HG03139 (cell line): ENCODE results near the gene ISM1.

Experiments
- ATAC-seq: cut with Tn5 transposase; IDR thresholded peaks from one replicate; pipeline ENCODE4 v1.9.1; 2021; ENCODE audit not compliant: unreplicated experiment

The ISM1 gene

DNA sequence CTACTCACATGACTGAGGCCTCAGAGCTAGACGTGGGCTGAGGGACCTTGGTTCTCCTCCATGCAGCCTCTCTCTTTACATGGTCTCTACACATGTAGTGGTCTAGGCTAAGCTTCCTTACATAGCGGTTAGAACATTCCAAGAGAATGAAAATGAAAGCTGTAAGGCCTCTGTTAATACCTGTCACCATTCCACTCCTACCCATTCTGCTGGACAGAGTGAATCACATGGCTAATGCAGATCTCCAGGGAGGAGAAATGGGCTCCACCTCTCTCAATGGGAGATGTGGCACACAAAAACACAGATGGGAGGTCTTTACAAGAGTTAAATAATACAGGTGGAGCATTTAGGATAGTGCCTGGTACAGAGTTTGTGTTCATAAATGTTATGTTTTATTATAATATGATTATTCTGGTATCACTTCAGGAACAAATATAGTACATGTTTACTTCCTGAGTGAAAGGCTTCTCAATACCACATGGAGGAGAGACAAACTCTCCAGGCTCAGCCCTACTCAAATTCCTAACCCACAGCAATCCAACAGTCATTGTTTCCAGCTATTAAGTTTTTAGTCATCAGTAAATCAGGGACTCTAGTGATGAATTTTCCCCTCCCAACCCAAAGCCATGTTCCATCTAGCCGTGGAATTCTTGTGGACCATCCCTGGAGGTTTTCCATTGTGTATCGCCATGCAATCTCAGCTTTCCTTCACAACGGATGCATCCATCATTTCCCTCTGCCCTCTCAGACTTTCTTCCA, 57.9 kb downstream of the ISM1 start:
- ATAC-seq = no peak

- no peak for ATAC-seq
These were observed 59.7 kb downstream of the ISM1 start for GRCh38 chr20:13280609-13281324.

DNA sequence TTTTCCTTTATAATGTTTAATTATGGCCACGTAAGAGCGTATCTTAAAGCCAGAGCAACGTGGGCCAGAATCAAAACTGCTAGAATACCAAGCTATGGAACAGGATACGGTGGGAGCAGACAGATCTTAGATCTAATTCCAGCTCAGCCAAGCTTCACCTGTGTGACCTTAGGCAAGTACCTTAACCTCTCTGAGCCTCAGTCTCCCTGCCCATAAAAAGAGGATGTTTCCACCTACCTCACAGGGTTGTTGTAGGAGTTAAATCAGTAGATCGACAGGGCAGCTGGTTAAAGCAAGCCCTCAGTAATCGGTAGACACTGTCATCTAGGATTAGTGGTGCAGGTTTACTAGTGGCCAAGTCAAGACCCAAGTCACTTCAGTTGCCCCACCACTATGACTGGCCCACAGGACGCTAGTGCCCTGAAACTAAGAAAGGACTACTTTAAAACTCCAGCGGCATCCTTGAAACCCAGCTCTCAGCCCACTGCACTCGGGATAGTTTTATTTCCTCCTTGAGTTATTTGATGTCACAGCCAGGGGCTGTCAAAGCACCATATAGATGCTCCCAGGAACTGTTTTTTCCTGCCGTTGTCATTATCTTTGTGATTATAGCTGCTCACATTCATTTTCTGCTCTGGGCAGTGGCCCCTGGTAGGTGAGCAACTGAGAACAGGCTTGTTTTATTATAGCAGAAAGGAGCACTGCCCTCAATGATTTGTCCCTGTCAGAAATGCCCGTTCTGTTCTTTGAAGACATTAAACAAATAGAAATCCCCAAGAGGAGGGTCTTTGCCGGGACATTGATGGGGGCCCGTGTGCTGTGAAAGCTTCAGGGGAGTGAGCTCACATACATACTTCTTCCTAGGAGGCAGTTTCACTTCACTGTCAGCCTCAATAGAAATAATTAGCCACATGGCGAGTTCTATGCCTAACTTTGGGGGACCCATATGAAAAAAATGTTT, 63.1 kb downstream of the ISM1 start:
- ATAC-seq = no peak

DNA sequence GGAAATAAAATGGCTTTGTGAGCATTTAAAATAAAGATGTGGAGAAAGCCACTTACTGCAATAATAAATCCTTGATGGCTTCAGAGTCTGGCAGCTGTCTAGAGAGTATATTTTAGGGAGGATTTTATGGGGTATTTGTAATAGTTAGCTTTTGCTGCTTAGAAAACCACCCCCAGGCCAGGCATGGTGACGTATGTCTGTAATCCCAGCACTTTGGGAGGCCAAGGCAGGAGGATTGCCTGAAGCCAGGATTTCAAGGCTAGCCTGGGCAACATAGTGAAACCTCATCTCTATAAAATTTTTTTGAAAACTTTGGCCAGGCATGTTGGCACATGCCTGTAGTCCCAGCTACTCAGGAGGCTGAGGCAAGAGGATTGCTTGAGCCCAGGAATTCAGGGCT, 63.8 kb downstream of the ISM1 start:
- no peak for ATAC-seq

DNA sequence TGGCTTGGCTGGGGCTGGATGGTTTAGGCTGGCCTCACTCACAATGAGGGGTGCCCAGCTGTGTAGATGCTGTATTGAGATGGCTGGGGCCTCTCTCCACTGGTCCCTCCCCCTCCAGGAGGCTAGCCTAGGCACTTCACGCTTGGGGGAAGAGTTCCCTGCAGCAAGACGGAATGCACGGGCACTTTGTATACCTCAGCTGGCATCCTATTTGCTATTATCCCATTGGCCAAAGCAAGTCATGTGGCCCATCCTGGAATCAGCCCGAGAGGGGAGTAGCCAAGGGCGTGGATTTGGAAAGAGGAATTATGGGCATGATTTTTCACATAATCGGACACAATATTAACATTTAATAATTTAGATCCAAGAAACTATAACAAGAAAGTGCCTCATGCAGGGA, 64.3 kb downstream of the ISM1 start:
- ATAC-seq = no peak

GRCh38 chr20:13286052-13286451, 65.0 kb downstream of the ISM1 start:
- ATAC-seq = no peak

GRCh38 chr20:13286607-13287006, 65.5 kb downstream of the ISM1 start:
- no peak for ATAC-seq

DNA sequence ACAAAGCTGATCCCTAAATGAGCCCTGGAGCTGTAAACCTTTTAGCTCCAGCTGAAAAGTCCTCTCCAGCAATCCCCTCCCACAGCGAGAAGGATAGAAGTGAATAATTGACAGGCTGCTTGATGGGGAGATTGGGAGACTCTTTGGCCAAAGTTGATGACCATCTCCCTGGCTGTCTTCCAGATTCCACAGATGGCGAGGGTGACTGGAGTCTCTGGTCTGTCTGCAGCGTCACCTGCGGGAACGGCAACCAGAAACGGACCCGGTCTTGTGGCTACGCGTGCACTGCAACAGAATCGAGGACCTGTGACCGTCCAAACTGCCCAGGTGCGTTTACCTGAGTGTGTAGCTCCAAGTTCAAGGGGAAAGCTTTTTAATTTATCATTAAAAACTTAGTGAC, 67.3 kb downstream of the ISM1 start:
- no peak for ATAC-seq

GRCh38 chr20:13289031-13289430, 68.0 kb downstream of the ISM1 start:
- ATAC-seq = no peak

GRCh38 chr20:13290724-13291123, 69.7 kb downstream of the ISM1 start:
- no peak for ATAC-seq

GRCh38 chr20:13291157-13291556, 70.1 kb downstream of the ISM1 start:
- no peak for ATAC-seq

- ATAC-seq = no peak
These were observed 71.3 kb downstream of the ISM1 start for GRCh38 chr20:13292201-13292885.

- ATAC-seq = no peak
These were observed 73.4 kb downstream of the ISM1 start for GRCh38 chr20:13294522-13294921.

DNA sequence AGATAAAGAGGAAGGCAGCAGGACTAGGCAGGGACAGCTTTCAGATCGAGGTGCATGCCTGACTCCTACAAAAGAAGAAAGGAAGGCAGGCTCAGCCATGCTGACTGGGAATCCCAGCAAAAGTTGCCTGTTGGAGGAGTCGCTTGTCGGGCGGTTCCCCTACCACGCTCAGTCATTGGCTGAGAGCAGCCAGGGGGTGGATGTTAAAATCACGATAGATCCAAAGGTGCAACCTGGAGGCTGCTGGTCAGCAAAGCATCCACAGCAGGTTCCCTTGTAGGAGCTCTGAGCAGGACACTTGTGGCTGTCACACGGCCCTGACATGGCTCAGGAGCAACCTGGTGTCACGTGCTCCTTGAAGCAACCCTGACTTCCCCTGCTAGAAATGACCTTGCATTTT, 74.6 kb downstream of the ISM1 start:
- ATAC-seq = no peak

GRCh38 chr20:13296070-13296469, 75.0 kb downstream of the ISM1 start:
- ATAC-seq = no peak

- ATAC-seq = no peak
These were observed 76.2 kb downstream of the ISM1 start for GRCh38 chr20:13297147-13297899.

- no peak for ATAC-seq
These were observed 77.8 kb downstream of the ISM1 start for GRCh38 chr20:13298692-13299373.

DNA sequence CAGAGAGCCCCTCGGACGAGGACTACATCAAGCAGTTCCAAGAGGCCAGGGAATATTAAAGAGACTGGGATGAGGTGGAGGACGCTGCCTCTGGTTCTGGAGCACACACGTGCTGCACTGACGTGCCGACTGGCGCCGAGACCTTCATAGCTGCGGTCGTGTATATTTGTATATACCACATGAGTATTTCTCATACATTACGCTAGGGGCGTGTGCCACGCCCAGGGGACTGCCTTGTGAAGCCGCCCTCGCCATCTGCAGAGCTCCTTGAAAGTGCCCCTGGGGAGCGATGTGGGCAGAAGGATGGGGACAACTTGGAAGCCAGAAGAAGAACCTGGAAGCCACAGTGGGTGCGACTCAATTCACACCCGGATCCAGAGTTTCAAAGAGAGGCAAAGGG, 78.3 kb downstream of the ISM1 start:
- ATAC-seq = no peak

GRCh38 chr20:13301596-13301995, 80.5 kb downstream of the ISM1 start:
- no peak for ATAC-seq
